K562 (cell line): Measurements from ENCODE around the gene GNB5. TPM values are rescaled to one million over a fixed set of nuclear protein-coding genes. Genes with fewer than 3 reads are reported as not detected.

Source experiments
- ATAC-seq: fragments of 200-7000 bp; cut with Tn5 transposase; 3 replicates; pipeline ENCODE4 v1.9.1; 2020; ENCODE audit warnings: moderate library complexity
- BruUV-seq: library from RNA; stranded (reverse); fragments of 400-500 nt; replicated peaks from 2 replicates; lab custom pipeline; 2021; lab: Mats Ljungman, UMichigan
- CTCF ChIA-PET: fragments of 300-600 bp; formaldehyde crosslinking; extraction: SDS; loops from one replicate; lab custom pipeline; 2021; ENCODE audit warnings: low intra/inter-chr PET ratio; lab: Yijun Ruan, JAX
- POLR2A ChIA-PET: fragments of 300-600, 350-650 bp; sonication (Branson Sonifier 250); formaldehyde crosslinking; extraction: SDS; loops from one replicate; lab custom pipeline; 2021; ENCODE audit warnings: antibody characterized with exemption, inconsistent platforms; lab: Yijun Ruan, JAX
- DNase-seq, 4 experiments: peaks; one replicate each; pipeline versions ENCODE4 v3.0.0 to v3.0.0-alpha.2; 2011 to 2018; ENCODE audit warnings: low spot score in 3 of 4, mixed read lengths in 3 of 4; ENCODE audit errors: extremely low read depth in 1 of 4
- FAIRE-seq: peaks from 2 replicates; lab custom pipeline; 2011; peaks lifted over from hg19 to GRCh38; lab: Jason Lieb, UNC
- H2AFZ ChIP-seq: 2 replicates; pipeline ENCODE4 v1.6.0; 2011; ENCODE audit warnings: low read depth, low read length, control low read depth, inconsistent platforms
- H3K27ac ChIP-seq: fragments of 200-600 bp; 3 replicates; pipeline ENCODE4 v1.8.0; 2011; ENCODE audit warnings: low read depth, mild to moderate bottlenecking, control low read depth, inconsistent platforms, low read length, moderate library complexity, mixed read lengths; ENCODE audit errors: extremely low read depth
- H3K27me3 ChIP-seq, 2 experiments: fragments of 300-600 bp in 1 of 2; 2 replicates in 1 of 2; 3 replicates in 1 of 2; pipeline versions ENCODE4 v1.6.0 to v1.8.0; 2011; ENCODE audit warnings: inconsistent platforms in 2 of 2, low read length in 2 of 2, mild to moderate bottlenecking in 1 of 2, mixed read lengths in 1 of 2, moderate library complexity in 1 of 2; ENCODE audit not compliant: control insufficient read depth in 2 of 2, insufficient read depth in 2 of 2
- H3K36me3 ChIP-seq: fragments of 300-600 bp; 3 replicates; pipeline ENCODE4 v1.8.0; 2011; ENCODE audit warnings: mild to moderate bottlenecking, low read length, inconsistent platforms; ENCODE audit not compliant: control insufficient read depth, insufficient read depth
- H3K4me1 ChIP-seq, 2 experiments: fragments of 200-600 bp in 1 of 2; replicated peaks in 1 of 2; 2 replicates in 1 of 2; 3 replicates in 1 of 2; pipeline versions ENCODE4 v1.5.1 to v1.8.0; 2011; ENCODE audit warnings: inconsistent platforms in 2 of 2, low read length in 2 of 2, mild to moderate bottlenecking in 1 of 2, mixed read lengths in 1 of 2, moderate library complexity in 1 of 2; ENCODE audit not compliant: control insufficient read depth in 2 of 2, insufficient read depth in 2 of 2
- H3K4me2 ChIP-seq: 2 replicates; pipeline ENCODE4 v1.6.1; 2011; ENCODE audit warnings: low read length, control low read depth, inconsistent platforms, mixed read lengths; ENCODE audit not compliant: insufficient read depth
- H3K4me3 ChIP-seq: fragments of 200-600 bp; sonication (generic), shearing (Covaris generic); 2 replicates; pipeline ENCODE4 v1.5.1; 2016; ENCODE audit warnings: control low read depth, inconsistent platforms
- H3K79me2 ChIP-seq: fragments of 200-600 bp; 3 replicates; pipeline ENCODE4 v1.8.0; 2011; ENCODE audit warnings: low read length, inconsistent platforms; ENCODE audit not compliant: control insufficient read depth, insufficient read depth
- H3K9ac ChIP-seq, 2 experiments: 2 replicates each; pipeline versions ENCODE4 v1.6.0 to v1.6.1; 2011; ENCODE audit warnings: low read depth in 2 of 2, low read length in 2 of 2, control low read depth in 1 of 2, inconsistent platforms in 1 of 2, mild to moderate bottlenecking in 1 of 2, mixed read lengths in 1 of 2; ENCODE audit not compliant: insufficient read depth in 1 of 2
- H3K9me1 ChIP-seq: one replicate; pipeline ENCODE4 v1.6.0; 2011; ENCODE audit warnings: inconsistent platforms, mild to moderate bottlenecking, low read length, moderate library complexity; ENCODE audit not compliant: control insufficient read depth, insufficient read depth
- H3K9me3 ChIP-seq: replicated peaks from 2 replicates; pipeline ENCODE4 v1.5.1; 2011; ENCODE audit warnings: low read depth, low read length, inconsistent platforms; ENCODE audit not compliant: control insufficient read depth, insufficient read depth
- H4K20me1 ChIP-seq: replicated peaks from 2 replicates; pipeline ENCODE4 v1.6.1; 2011; ENCODE audit warnings: low read length, inconsistent platforms, mixed read lengths; ENCODE audit not compliant: control insufficient read depth, insufficient read depth
- CEBPB ChIP-seq: fragments of 450-650 bp; IDR thresholded peaks from 2 replicates; pipeline ENCODE4 v1.6.1; 2016; ENCODE audit warnings: missing genetic modification characterization, missing compliant biosample characterization
- ETV6 ChIP-seq, 3 experiments: fragments of 150-350 bp in 1 of 3; sonication (generic) in 1 of 3; formaldehyde crosslinking in 1 of 3; IDR thresholded peaks; 2 replicates each; pipeline versions ENCODE4 v1.6.1 to v1.8.0; 2014 to 2022; ENCODE audit warnings: borderline replicate concordance in 2 of 3, low read depth in 2 of 3, antibody characterized with exemption in 1 of 3, low read length in 1 of 3, mild to moderate bottlenecking in 1 of 3, missing genetic modification reagents in 1 of 3
- HNRNPUL1 ChIP-seq: fragments of 200-400 bp; formaldehyde crosslinking; IDR thresholded peaks from 2 replicates; pipeline ENCODE4 v1.6.1; 2017; ENCODE audit warnings: low read length
- KLF1 ChIP-seq: fragments of 450-650 bp; IDR thresholded peaks from 2 replicates; pipeline ENCODE4 v1.6.1; 2016; ENCODE audit warnings: missing genetic modification characterization, missing compliant biosample characterization
- MAFF ChIP-seq: IDR thresholded peaks from 2 replicates; pipeline ENCODE4 v1.6.1; 2012; ENCODE audit warnings: low read length, improper control_type of control experiment
- MCM3 ChIP-seq: fragments of 450-650 bp; IDR thresholded peaks from 2 replicates; pipeline ENCODE4 v1.6.1; 2016
- NCOA4 ChIP-seq: fragments of 450-650 bp; IDR thresholded peaks from 2 replicates; pipeline ENCODE4 v1.6.1; 2018; ENCODE audit warnings: mild to moderate bottlenecking; ENCODE audit not compliant: partially characterized antibody
- NR4A1 ChIP-seq, 2 experiments: fragments of 250-450 bp in 1 of 2; fragments of 450-650 bp in 1 of 2; sonication (Bioruptor Pico) in 1 of 2; IDR thresholded peaks; 2 replicates each; pipeline versions ENCODE4 v1.4.0 to v1.6.1; 2016 to 2020; ENCODE audit warnings: mild to moderate bottlenecking in 2 of 2, missing compliant biosample characterization in 1 of 2, missing genetic modification characterization in 1 of 2, moderate library complexity in 1 of 2
- PKNOX1 ChIP-seq: fragments of 450-650 bp; IDR thresholded peaks from 2 replicates; pipeline ENCODE4 v1.6.1; 2016
- RBM15 ChIP-seq: fragments of 200-400 bp; formaldehyde crosslinking; IDR thresholded peaks from 2 replicates; pipeline ENCODE4 v1.6.1; 2018; ENCODE audit warnings: mild to moderate bottlenecking, low read length, moderate library complexity; ENCODE audit not compliant: insufficient read depth
- SMAD3 ChIP-seq: fragments of 450-650 bp; formaldehyde crosslinking; conservative IDR thresholded peaks from 2 replicates; pipeline ENCODE4 v1.4.0; 2020; ENCODE audit warnings: mild to moderate bottlenecking
- TFAP4 ChIP-seq: sonication (generic); formaldehyde crosslinking; IDR thresholded peaks from 2 replicates; pipeline ENCODE4 v1.8.0; 2022; ENCODE audit warnings: missing genetic modification reagents, mild to moderate bottlenecking, moderate library complexity, borderline replicate concordance
- ZNF551 ChIP-seq: fragments of 250-450 bp; sonication (Bioruptor Pico); IDR thresholded peaks from 2 replicates; pipeline ENCODE4 v1.5.0; 2021; ENCODE audit warnings: mild to moderate bottlenecking, moderate library complexity
- ZNF592 ChIP-seq: fragments of 450-650 bp; IDR thresholded peaks from 2 replicates; pipeline ENCODE4 v1.6.1; 2017; ENCODE audit warnings: antibody characterized with exemption, mild to moderate bottlenecking
- ZNF696 ChIP-seq: fragments of 250-450 bp; sonication (Bioruptor Pico); conservative IDR thresholded peaks from 2 replicates; pipeline ENCODE4 v1.4.0; 2020; ENCODE audit warnings: mild to moderate bottlenecking, moderate library complexity
- WGBS: fragments of 100-300 bp; shearing (Covaris generic); methylation state at CpG from one replicate; pipeline ENCODE4 v1.1.6; 2016; ENCODE audit warnings: low coverage, mixed read lengths; ENCODE audit not compliant: insufficient coverage; ENCODE audit errors: missing lambda C conversion rate; 5-methylcytosine and 5-hydroxymethylcytosine counted together
- in situ Hi-C: fragments of 300-500 bp; cut with MboI; formaldehyde crosslinking; loops from 4 replicates; pipeline ENCODE4 v1.15.0; 2018; ENCODE audit warnings: inconsistent platforms, mixed read lengths
- intact Hi-C: fragments of 100-400 bp; cut with micrococcal nuclease; formaldehyde crosslinking; loops from 2 replicates; pipeline ENCODE4 v1.14.2; 2022
- polyA plus RNA-seq, 8 experiments: library from polyadenylated mRNA; depleted of rRNA in 4 of 8; stranded (reverse) in 5 of 8; unstranded in 3 of 8; fragments of >200 nt; fragmentation: Nextera tagmentation in 2 of 8; fragmentation: Illumina TruSeq in 1 of 8; extraction: Ambion mirVana in 2 of 8; extraction: Trizol in 1 of 8; gene quantifications; 2 replicates each; pipeline versions ENCODE4 v1.2.1 to v1.2.3, GENCODE V29; 2011 to 2014; ENCODE audit warnings: inconsistent platforms in 1 of 8, missing spikeins in 1 of 8
- total RNA-seq, 7 experiments: library from RNA; depleted of rRNA in 6 of 7; stranded (reverse); fragments of >200 nt in 6 of 7; fragmentation: Illumina TruSeq in 2 of 7; extraction: Trizol in 2 of 7; gene quantifications; 2 replicates each; pipeline versions ENCODE4 v1.2.1 to v1.2.3, GENCODE V29; 2011 to 2021; ENCODE audit warnings: low replicate concordance in 1 of 7
- TF ChIP-seq, protein P1 (sequence below): fragments of 450-650 bp; formaldehyde crosslinking; IDR thresholded peaks from 2 replicates; pipeline ENCODE4 v1.4.0; 2022; ENCODE audit warnings: missing genetic modification characterization

GNB5 gene
- total and polyA plus RNA-seq, 9 of the 15 experiments (the other 6 are each of a cell fraction or from before 2014, with no cell fraction given): 0.11 to 2.1 (median 0.77) TPM

DNA sequence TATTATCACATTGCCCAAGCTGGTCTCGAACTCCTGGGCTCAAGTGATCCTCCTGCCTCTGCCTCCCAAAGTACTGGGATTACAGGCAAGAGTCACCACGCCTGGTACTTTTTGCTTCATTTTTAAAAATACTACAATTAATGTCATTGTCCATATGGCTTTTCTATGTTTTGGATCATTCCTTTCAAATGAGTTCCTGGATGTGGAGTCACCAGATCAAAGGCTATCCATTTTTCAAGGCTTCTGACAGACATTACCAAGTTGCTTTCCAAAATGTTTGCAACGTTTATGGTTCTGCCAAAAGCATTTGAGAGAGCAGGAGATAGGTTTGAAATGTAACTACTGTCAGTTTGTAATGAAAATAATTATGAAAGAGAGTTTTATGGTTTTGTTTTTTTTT, 44.4 kb downstream of the GNB5 start:
- Histone ChIP-seq H4K20me1 (no peaks in the 10 kb centered on the region), H3K4me2 (no peak overlapping the region), H3K4me1 (peaks cover 0 to 11% of the 10 kb centered on the region in 2 experiments; a peak in 2 of 5 replicates), H3K27me3 (peaks cover 10 to 29% of the 10 kb centered on the region in 2 experiments; a peak in 3 of 5 replicates), H3K9me1 (no peaks in the 10 kb centered on the region), H3K27ac (no peak overlapping the region), H3K9ac (no peak overlapping the region), H3K36me3 (no peaks in the 10 kb centered on the region), H3K79me2 (no peaks in the 10 kb centered on the region), H3K9me3 (no peaks in the 10 kb centered on the region), H3K4me3 (no peak overlapping the region), H2AFZ (no peak overlapping the region)
- 10% methylated on average over 3 of the region's 3 CpGs for WGBS
- DNase-seq (no peak), FAIRE-seq (no peak), ATAC-seq (no peak)
- in situ Hi-C loops: no loop called here
- ChIA-PET POLR2A (no interaction called here), CTCF (no interaction called here)
- intact Hi-C loops: no loop called here
- no TSS peak for BruUV-seq
- TF ChIP-seq TFAP4 (no peak), ZNF696 (CRISPR knock-in tag) (no peak), KLF1 (no peak), ZNF592 (no peak), MAFF (no peak), CEBPB (tag) (no peak), ZNF551 (no peak), MCM3 (no peak), NR4A1 (CRISPR knock-in tag; IDR thresholded peaks at IDR 0.05) (no peak), NR4A1 (tag; IDR thresholded peaks at IDR 0.05) (no peak), ETV6 (IDR thresholded peaks at IDR 0.05; ENCODE audit: borderline replicate concordance in 1 of 2, low read depth in 2 of 2, low read length in 1 of 2) (no peak), ETV6 (CRISPR knock-in tag; IDR thresholded peaks at IDR 0.05; ENCODE audit: borderline replicate concordance) (no peak), RBM15 (no peak), NCOA4 (no peak), SMAD3 (CRISPR knock-in tag) (no peak), HNRNPUL1 (no peak), PKNOX1 (no peak)
- TF ChIP-seq, protein P1, sequence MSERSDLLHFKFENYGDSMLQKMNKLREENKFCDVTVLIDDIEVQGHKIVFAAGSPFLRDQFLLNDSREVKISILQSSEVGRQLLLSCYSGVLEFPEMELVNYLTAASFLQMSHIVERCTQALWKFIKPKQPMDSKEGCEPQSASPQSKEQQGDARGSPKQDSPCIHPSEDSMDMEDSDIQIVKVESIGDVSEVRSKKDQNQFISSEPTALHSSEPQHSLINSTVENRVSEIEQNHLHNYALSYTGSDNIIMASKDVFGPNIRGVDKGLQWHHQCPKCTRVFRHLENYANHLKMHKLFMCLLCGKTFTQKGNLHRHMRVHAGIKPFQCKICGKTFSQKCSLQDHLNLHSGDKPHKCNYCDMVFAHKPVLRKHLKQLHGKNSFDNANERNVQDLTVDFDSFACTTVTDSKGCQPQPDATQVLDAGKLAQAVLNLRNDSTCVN (CRISPR knock-in tag): no peak
